ENCODE data around the gene TENT4B.
A peak's percentile ranks its signal among the peaks of the same experiment; 100 is the strongest.

TENT4B gene

GRCh38 chr16:50195756-50196155 lies 42.6 kb downstream of the TENT4B start:
- DNase-seq (ENCODE audit: low read depth in 2 of 2) = no peak

- DNase-seq (ENCODE audit: low read depth in 2 of 2) = no peak
Observed at GRCh38 chr16:50197582-50197981, 44.5 kb downstream of the TENT4B start.

GRCh38 chr16:50198802-50199403 lies 45.8 kb downstream of the TENT4B start:
- no peak for DNase-seq (ENCODE audit: low read depth in 2 of 2)

GRCh38 chr16:50201787-50202186 lies 48.7 kb downstream of the TENT4B start:
- no peak for DNase-seq (ENCODE audit: low read depth in 2 of 2)

GRCh38 chr16:50202926-50203624 lies 50.0 kb downstream of the TENT4B start:
- no peak for DNase-seq (ENCODE audit: low read depth in 2 of 2)

GRCh38 chr16:50203681-50204080 lies 50.6 kb downstream of the TENT4B start:
- no peak for DNase-seq (ENCODE audit: low read depth in 2 of 2)

- DNase-seq (ENCODE audit: low read depth in 2 of 2) = no peak
Observed at GRCh38 chr16:50204453-50205108, 51.5 kb downstream of the TENT4B start.

GRCh38 chr16:50207652-50208051 lies 54.5 kb downstream of the TENT4B start:
- no peak for DNase-seq (ENCODE audit: low read depth in 2 of 2)

GRCh38 chr16:50208460-50208931 lies 55.4 kb downstream of the TENT4B start:
- no peak for DNase-seq (ENCODE audit: low read depth in 2 of 2)

- no peak for DNase-seq (ENCODE audit: low read depth in 2 of 2)
Observed at GRCh38 chr16:50209546-50210265, 56.6 kb downstream of the TENT4B start.

- peak; percentile 12 to 44 for DNase-seq (ENCODE audit: low read depth in 2 of 2)
Observed at GRCh38 chr16:50210266-50211038, 57.3 kb downstream of the TENT4B start.

GRCh38 chr16:50213939-50214519 lies 60.9 kb downstream of the TENT4B start:
- no peak for DNase-seq (ENCODE audit: low read depth in 2 of 2)

GRCh38 chr16:50215680-50216079 lies 62.6 kb downstream of the TENT4B start:
- DNase-seq (ENCODE audit: low read depth in 2 of 2) = no peak

- DNase-seq (ENCODE audit: low read depth in 2 of 2) = no peak
Observed at GRCh38 chr16:50216231-50216630, 63.1 kb downstream of the TENT4B start.

- no peak for DNase-seq (ENCODE audit: low read depth in 2 of 2)
Observed at GRCh38 chr16:50219402-50219975, 66.4 kb downstream of the TENT4B start.

- no peak for DNase-seq (ENCODE audit: low read depth in 2 of 2)
Observed at GRCh38 chr16:50224286-50224685, 71.2 kb downstream of the TENT4B start.

GRCh38 chr16:50227120-50227519 lies 74.0 kb downstream of the TENT4B start:
- no peak for DNase-seq (ENCODE audit: low read depth in 2 of 2)

- DNase-seq (ENCODE audit: low read depth in 2 of 2) = no peak
Observed at GRCh38 chr16:50227665-50228064, 74.6 kb downstream of the TENT4B start.

- no peak for DNase-seq (ENCODE audit: low read depth in 2 of 2)
Observed at GRCh38 chr16:50228364-50228868, 75.3 kb downstream of the TENT4B start.

- no peak for DNase-seq (ENCODE audit: low read depth in 2 of 2)
Observed at GRCh38 chr16:50229149-50229726, 76.1 kb downstream of the TENT4B start.

Measured in stimulated activated CD8-positive, alpha-beta memory T cell treated with anti-CD3 and anti-CD28 coated beads, Interleukin-2, amount 100 ng/mL, for 48 hours (primary cell).